GM19397 (cell line): Measurements from ENCODE around the gene PNPLA5.

Source experiments
- ATAC-seq: cut with Tn5 transposase; IDR thresholded peaks from one replicate; pipeline ENCODE4 v1.9.1; 2021; ENCODE audit warnings: mild to moderate bottlenecking, moderate library complexity; ENCODE audit not compliant: unreplicated experiment

PNPLA5 gene

GRCh38 chr22:43857367-43857766 lies 34.4 kb downstream of the PNPLA5 start:
- ATAC-seq, result no peak

- no peak for ATAC-seq
Observed at GRCh38 chr22:43855431-43855830, 36.4 kb downstream of the PNPLA5 start.

DNA sequence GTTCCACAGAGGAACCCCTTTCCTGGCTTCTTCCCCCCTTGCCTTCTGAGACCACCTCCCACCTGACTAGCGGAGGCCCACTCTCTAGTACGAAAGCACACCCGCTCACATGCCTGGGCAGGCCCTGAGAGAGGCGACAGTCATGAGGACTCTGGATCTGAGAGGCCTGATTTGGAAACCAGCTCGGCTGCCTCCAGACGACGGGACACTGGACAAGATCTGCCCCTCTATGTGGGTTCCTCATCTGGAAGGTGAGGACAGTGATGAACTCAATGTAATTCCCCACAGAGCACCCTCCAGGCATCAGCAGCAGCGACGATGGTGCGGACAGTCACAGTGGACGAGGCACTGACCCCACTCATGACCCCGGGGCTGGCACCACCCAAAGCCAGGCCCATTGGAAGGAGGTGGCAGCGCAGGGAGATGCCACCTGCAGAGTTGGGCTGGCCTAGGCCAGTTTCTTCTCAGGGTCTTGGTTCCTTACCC lies 37.0 kb downstream of the PNPLA5 start:
- ATAC-seq, result no peak

- no peak for ATAC-seq
Observed at GRCh38 chr22:43854121-43854785, 37.6 kb downstream of the PNPLA5 start.

- ATAC-seq, result no peak
Observed at GRCh38 chr22:43853328-43853931, 38.4 kb downstream of the PNPLA5 start.

GRCh38 chr22:43852573-43853327 lies 39.1 kb downstream of the PNPLA5 start:
- no peak for ATAC-seq

GRCh38 chr22:43851979-43852307 lies 39.9 kb downstream of the PNPLA5 start:
- ATAC-seq, result no peak

DNA sequence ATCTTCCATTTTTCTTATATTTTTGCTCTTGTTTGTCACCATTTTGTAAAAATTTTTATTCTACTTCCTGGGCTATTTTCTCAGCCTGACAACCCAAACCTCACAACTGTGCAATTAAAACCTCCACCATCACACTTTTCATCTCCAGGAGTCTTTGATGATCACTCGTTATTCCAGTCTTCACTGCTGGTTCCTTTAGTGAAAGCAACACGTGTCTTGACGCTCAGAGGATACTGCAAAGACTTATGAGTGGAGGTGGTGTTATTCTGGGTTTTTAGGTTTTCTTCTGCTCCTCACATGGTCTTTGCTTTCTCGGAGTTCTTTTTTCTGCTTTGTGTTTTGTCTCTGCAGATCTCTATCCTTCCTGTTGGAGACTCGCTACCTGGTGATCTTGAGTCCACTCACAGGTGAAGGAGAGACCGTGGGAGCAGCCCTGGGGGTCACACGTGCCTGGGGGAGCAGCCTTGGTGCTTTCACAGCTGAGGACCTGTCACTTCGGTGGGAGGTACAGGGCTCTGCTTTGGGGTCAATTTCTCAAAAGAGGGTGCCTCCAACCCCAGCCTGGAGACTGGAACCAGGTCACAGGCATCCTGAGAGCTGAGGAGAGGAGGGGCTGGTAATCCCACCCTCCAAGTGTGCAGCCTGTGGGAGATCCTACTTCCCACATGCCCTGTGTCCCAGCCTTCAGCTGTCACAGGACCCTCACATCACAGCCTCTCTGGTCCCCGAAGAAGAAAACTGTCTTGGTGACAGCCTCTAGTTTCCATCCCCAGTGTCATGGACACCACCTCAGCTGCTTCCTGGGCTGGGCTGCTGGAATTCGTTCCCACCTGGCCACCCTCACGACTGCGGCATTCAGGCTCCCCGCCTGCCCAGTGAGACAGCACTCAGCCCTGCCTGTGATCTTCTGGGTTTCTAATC lies 40.5 kb downstream of the PNPLA5 start:
- no peak for ATAC-seq

DNA sequence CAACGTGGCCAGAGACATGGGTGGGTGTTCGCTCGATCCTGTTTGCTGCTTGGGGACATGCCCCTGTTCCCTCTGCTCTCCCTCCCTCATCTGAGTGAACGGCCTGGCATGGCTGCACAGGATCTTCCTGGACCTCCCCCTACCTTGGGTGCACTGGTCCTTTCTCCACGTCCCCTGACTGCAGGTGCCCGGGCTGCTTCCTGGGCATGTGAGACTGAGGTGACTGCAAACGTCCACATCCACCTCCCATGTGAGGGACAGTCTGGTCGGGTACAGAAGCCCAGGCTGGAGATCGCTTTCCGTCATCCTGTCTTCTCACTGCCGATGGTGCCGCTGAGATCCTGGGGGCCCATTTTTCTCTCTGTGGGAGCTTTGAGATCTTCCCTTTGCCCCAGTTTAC lies 41.3 kb downstream of the PNPLA5 start:
- no peak for ATAC-seq

DNA sequence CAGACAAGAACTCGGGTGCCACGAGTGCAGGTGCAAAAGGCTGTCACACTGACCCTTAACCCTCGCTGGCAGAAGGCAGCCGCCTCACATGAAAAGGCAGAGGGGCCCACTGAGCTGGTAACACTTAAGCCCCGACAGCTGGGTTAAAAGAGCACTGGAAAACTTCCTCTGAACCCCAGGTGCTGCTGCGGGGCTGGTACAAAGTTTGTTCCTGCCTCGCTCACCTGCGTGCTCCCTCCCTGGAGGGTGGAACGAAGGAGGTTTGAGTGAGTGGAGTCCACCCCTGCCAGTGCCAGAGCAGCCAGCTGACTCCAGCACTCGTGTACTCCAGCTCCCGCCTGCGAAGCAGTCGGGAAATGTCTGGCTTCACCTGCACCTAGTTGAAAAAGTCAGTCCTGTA lies 42.1 kb downstream of the PNPLA5 start:
- no peak for ATAC-seq

DNA sequence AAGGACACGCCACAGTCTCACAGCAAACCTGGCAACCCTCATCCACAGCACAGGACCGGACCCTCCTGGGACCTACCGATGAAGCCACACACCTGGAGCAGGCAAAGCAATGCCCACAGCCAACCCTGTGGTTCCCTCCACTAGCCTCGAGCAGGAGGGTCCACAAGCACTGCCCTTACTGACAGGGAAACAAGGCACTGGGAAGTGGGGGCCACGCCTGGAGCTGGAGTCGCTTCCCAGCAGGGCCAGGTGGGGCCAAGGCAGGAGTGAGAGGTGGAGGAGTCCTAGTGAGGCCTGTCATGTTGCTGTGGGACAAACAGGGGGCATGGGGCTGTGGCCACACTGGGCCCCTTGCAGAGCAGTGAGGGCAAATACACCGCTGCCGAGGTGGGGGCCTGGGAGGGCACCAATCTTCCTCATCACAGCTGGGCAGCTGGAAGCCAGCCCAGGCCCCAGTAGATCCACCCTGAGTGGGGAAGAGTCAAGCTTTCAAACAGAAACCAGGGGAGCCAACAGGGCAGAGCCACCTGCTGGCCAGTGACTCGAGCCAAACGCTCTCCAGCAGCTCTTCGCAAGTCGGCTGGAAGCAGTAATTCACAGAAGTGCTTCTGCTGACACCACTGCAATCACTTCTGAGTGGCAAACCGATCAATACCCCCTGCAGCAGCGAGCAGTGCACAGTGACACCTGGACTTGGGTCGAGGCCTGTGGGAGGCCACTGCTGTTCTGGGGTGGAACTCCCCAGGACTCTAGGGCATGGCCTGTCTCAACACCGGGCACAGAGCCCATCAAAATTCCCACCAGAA lies 43.2 kb downstream of the PNPLA5 start:
- ATAC-seq, result no peak

DNA sequence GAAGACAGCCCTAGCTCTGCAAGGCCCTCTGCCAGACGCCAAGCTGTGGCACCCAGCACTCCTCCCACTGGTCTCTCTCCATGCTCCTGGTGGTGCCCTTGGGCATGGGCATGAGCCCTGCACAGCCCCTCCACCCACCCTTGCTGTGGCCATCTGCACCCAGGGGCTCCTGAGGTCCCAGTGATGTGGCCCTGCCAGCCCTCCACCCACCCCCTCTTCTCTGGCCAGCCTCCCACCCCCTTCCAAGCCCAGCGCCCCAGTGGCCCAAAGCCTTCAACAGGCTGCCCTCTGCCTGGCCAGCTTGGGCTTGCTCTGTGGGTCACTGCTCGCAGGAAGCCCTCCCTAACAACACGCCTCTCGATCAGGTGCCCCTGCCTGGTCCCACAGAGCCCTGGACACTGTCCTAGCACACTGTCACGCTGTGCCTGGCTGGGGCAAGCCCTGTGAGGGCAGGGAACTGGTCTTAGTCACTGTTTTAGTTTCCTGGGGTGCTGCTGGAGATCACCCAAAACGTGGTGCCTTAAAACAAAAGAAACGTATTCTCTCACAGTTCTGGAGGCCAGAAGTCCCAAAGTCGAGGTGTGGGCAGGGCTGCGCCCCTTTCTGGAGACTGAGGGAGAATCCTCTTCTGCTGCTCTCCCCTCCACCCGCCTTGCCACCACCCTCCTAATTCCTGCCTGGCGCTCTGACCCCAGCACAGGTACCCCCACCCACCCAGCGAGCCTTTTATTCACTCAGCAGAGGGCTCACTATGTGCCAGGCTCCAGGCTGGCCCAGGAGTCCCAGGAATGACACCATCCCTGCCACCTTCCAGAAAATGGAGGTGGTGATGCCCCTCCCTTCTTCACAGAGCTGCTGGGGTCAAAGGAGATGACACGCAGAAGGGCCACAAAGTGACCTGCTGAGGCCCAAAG lies 44.2 kb downstream of the PNPLA5 start:
- no peak for ATAC-seq

DNA sequence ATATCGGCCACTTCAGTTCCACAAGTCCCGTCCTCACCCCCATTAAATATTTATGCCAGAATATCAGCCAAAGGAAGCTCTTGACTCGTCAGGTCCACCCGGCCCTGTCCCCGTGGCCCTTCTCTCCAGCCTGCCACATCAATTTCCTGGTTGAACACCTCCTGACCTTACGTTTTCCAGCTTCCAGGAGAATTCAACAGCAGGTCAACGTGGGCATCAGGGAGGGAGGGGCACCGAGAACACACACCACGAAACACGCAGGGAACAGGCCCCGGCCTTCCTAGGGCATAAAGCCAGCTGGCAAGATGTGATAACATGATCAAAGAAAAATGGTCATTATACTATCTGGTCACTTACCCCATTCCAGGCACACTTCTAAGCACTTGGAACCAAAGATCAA lies 44.8 kb downstream of the PNPLA5 start:
- no peak for ATAC-seq

DNA sequence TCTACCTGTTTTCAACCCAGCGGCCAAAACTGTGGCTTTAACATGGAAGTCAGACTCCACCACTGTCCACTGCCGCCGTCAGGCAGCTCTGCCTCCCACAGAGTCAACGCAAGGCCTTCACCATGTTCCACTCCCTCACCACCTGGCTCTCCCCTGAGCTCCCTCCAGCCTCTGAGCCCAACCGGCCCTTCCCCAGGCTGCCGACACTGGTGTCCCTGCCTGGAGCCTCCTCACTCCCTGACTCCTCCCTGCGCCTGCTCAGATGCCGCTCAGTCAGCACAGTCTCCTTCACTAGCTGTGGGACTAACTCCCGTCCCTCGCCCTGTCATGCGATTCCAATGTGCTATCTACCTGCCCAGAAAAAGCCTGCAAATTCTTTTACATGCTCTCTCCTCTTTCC lies 45.8 kb downstream of the PNPLA5 start:
- no peak for ATAC-seq

- no peak for ATAC-seq
Observed at GRCh38 chr22:43844560-43845545, 47.0 kb downstream of the PNPLA5 start.

DNA sequence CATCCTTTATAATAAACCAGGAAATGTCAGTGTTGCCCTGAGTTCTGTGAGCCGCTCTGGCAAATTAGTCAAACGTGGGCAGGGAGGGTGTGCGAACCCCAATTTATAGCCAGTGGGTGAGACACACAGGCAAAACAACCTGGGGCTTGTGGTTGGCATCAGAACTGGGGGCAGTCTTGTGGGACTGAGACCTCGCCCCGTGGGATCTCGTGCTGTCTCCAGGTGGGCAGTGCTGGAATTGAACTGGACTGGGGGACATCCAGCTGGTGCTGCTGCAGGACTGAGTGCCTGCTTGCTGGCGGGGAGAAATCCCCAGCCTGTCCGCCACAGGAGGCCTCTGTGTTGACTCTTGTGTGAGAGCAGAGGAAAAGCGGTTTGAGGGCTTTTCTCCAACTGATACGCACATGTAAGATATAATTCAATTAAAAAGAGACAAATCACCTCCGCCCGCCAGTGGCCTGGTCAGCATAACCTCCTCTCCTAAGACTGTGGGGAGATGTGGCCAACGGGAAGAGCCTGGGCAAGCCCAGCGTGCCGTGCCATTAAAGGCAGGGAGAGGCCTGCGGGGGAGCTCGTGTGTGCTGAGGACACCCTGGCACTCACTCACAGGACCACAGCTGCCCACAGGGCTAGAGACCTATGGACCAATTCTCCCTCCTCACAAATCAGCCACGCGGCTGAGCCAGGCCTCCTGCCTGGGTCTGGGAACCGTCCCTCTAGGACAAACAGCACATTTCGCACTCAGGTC lies 47.9 kb downstream of the PNPLA5 start:
- ATAC-seq, result no peak

GRCh38 chr22:43841742-43842141 lies 50.1 kb downstream of the PNPLA5 start:
- no peak for ATAC-seq
